Measurements from ENCODE around the gene XYLB.

XYLB gene

GRCh38 chr3:38308456-38308855, 38.1 kb upstream of the XYLB start:
- H3K36me3 ChIP-seq, result no peaks in the 10 kb centered on the region
- no peak overlapping the region for H3K4me3 ChIP-seq (ENCODE audit: low read depth, low read length)
- no peak for DNase-seq
- H3K27me3 ChIP-seq (ENCODE audit: insufficient read depth, low read depth, severe bottlenecking), result no peaks in the 10 kb centered on the region
- no peak overlapping the region for H3K27ac ChIP-seq
- H3K9me3 ChIP-seq (ENCODE audit: severe bottlenecking), result no peaks in the 10 kb centered on the region
- no peak for TF ChIP-seq CTCF (IDR thresholded peaks at IDR 0.05; ENCODE audit: low read depth, low read length)

- no peak overlapping the region for H3K4me3 ChIP-seq (ENCODE audit: low read depth, low read length)
- TF ChIP-seq CTCF (IDR thresholded peaks at IDR 0.05; ENCODE audit: low read depth, low read length), result no peak
- no peaks in the 10 kb centered on the region for H3K36me3 ChIP-seq
- no peak for DNase-seq
- H3K27ac ChIP-seq, result no peak overlapping the region
- H3K9me3 ChIP-seq (ENCODE audit: severe bottlenecking), result no peaks in the 10 kb centered on the region
- H3K27me3 ChIP-seq (ENCODE audit: insufficient read depth, low read depth, severe bottlenecking), result no peaks in the 10 kb centered on the region
Measured at GRCh38 chr3:38311476-38311875, 35.1 kb upstream of the XYLB start.

- no peak overlapping the region for H3K27ac ChIP-seq
- TF ChIP-seq CTCF (IDR thresholded peaks at IDR 0.05; ENCODE audit: low read depth, low read length), result no peak
- H3K27me3 ChIP-seq (ENCODE audit: insufficient read depth, low read depth, severe bottlenecking), result no peaks in the 10 kb centered on the region
- no peak for DNase-seq
- H3K9me3 ChIP-seq (ENCODE audit: severe bottlenecking), result no peaks in the 10 kb centered on the region
- no peaks in the 10 kb centered on the region for H3K36me3 ChIP-seq
- no peak overlapping the region for H3K4me3 ChIP-seq (ENCODE audit: low read depth, low read length)
Measured at GRCh38 chr3:38311941-38312340, 34.6 kb upstream of the XYLB start.

GRCh38 chr3:38312356-38312755, 34.2 kb upstream of the XYLB start:
- H3K4me3 ChIP-seq (ENCODE audit: low read depth, low read length), result no peak overlapping the region

GRCh38 chr3:38313263-38313662, 33.3 kb upstream of the XYLB start:
- DNase-seq, result no peak
- Histone ChIP-seq H3K4me3 (ENCODE audit: low read depth, low read length) (no peak overlapping the region), H3K27ac (no peak overlapping the region), H3K9me3 (ENCODE audit: severe bottlenecking) (no peaks in the 10 kb centered on the region), H3K36me3 (no peaks in the 10 kb centered on the region), H3K27me3 (ENCODE audit: insufficient read depth, low read depth, severe bottlenecking) (no peaks in the 10 kb centered on the region)
- TF ChIP-seq CTCF (IDR thresholded peaks at IDR 0.05; ENCODE audit: low read depth, low read length), result no peak

More at GRCh38 chr3:38312356-38312755, 34.2 kb upstream of the XYLB start:
- Histone ChIP-seq H3K36me3 (no peaks in the 10 kb centered on the region), H3K27me3 (ENCODE audit: insufficient read depth, low read depth, severe bottlenecking) (no peaks in the 10 kb centered on the region), H3K9me3 (ENCODE audit: severe bottlenecking) (no peaks in the 10 kb centered on the region), H3K27ac (no peak overlapping the region)
- DNase-seq, result no peak
- TF ChIP-seq CTCF (IDR thresholded peaks at IDR 0.05; ENCODE audit: low read depth, low read length), result no peak

GRCh38 chr3:38313695-38314094, 32.9 kb upstream of the XYLB start:
- TF ChIP-seq CTCF (IDR thresholded peaks at IDR 0.05; ENCODE audit: low read depth, low read length), result no peak
- Histone ChIP-seq H3K4me3 (ENCODE audit: low read depth, low read length) (no peak overlapping the region), H3K27me3 (ENCODE audit: insufficient read depth, low read depth, severe bottlenecking) (no peaks in the 10 kb centered on the region), H3K36me3 (no peaks in the 10 kb centered on the region), H3K27ac (no peak overlapping the region), H3K9me3 (ENCODE audit: severe bottlenecking) (no peaks in the 10 kb centered on the region)
- no peak for DNase-seq
